HFF-Myc (cell line): Measurements from ENCODE around the gene AXIN1.

Experiments
- DNase-seq: peaks from one replicate; pipeline ENCODE4 v3.0.0-alpha.2; 2011; ENCODE audit warnings: low read depth; ENCODE audit errors: extremely low read depth
- H3K4me3 ChIP-seq: replicated peaks from 2 replicates; pipeline ENCODE4 v1.5.1; 2011; ENCODE audit warnings: low read depth, mild to moderate bottlenecking, control low read depth, low read length
- CTCF ChIP-seq: IDR thresholded peaks from 2 replicates; pipeline ENCODE4 v1.5.1; 2012; ENCODE audit warnings: mild to moderate bottlenecking, low read depth, low read length, control low read depth; ENCODE audit errors: missing control alignments

AXIN1 gene

GRCh38 chr16:265002-265529 lies 87.5 kb downstream of the AXIN1 start:
- TF ChIP-seq CTCF: no peak
- H3K4me3 ChIP-seq: no peak overlapping the region
- DNase-seq: no peak

- TF ChIP-seq CTCF: no peak
- no peak overlapping the region for H3K4me3 ChIP-seq
- DNase-seq: no peak
Observed at GRCh38 chr16:264440-264951, 88.0 kb downstream of the AXIN1 start.

GRCh38 chr16:263944-264343 lies 88.6 kb downstream of the AXIN1 start:
- DNase-seq: no peak
- no peak for TF ChIP-seq CTCF
- no peak overlapping the region for H3K4me3 ChIP-seq

GRCh38 chr16:263182-263774 lies 89.2 kb downstream of the AXIN1 start:
- no peak overlapping the region for H3K4me3 ChIP-seq
- no peak for TF ChIP-seq CTCF
- DNase-seq: no peak

- no peak for TF ChIP-seq CTCF
- H3K4me3 ChIP-seq: no peak overlapping the region
- DNase-seq: no peak
Observed at GRCh38 chr16:262121-262745, 90.3 kb downstream of the AXIN1 start.

GRCh38 chr16:261031-261691 lies 91.4 kb downstream of the AXIN1 start:
- TF ChIP-seq CTCF: no peak
- no peak overlapping the region for H3K4me3 ChIP-seq
- no peak for DNase-seq
